ENCODE measurements around the gene CPNE9. TPM values are rescaled to one million over a fixed set of nuclear protein-coding genes. Genes with fewer than 3 reads are reported as not detected.
A peak's percentile ranks its signal among the peaks of the same experiment; 100 is the strongest.

The CPNE9 gene
- polyA plus RNA-seq, 1 of the 3 experiments (the other 2 are of a cell fraction) = 0.03 TPM

DNA sequence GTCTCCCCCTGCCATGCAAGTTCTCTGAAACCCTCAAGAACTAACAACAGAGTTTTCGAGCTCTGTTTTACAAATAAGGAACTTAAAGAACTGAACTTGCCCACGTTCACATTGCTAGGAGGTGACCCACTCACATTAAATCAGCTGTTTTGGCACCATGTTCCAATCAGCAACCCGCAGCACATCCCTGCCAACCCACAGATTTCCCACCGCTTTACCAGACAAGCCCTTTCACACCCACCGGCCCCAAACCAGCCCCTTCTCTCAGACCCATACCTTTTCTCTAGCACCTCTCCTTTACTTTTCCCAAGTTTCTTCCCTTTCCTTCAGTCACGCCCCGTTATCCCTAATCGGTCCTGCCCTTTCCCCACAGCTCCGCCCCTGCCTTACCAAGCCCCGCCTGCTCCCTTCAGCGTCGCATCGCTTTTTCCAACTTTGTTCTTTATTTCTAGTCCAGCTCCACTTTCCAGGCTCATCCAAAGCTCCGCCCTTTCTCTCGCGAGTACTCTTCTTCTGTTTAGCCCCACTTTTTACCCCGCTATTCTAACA, 27.1 kb downstream of the CPNE9 start:
- CTCF ChIA-PET = interaction anchor here (1.1 to 2.6 kb wide), 3 partner anchors 13 to 227 kb away, joined by 3 to 10 read pairs (median 4); no protein-coding TSS in a partner anchor
- DNase-seq = no peak
- peak overlapping the region; percentile 98 for H3K9ac ChIP-seq
- H2AFZ ChIP-seq (ENCODE audit: low read depth) = peak overlapping the region; percentile 82
- H4K20me1 ChIP-seq (ENCODE audit: insufficient read depth) = peaks cover 22% of the 10 kb centered on the region
- TF ChIP-seq RXRA (IDR thresholded peaks at IDR 0.05; ENCODE audit: borderline replicate concordance, low read depth) = no peak
- no peak for TF ChIP-seq RCOR1 (IDR thresholded peaks at IDR 0.05; ENCODE audit: low read length)
- TF ChIP-seq YY1 (IDR thresholded peaks at IDR 0.05; ENCODE audit: low read depth) = no peak
- TF ChIP-seq MXI1 (IDR thresholded peaks at IDR 0.05; ENCODE audit: low read depth, low read length) = no peak; the same call in 1 of the 2 replicates
- no peak for TF ChIP-seq RAD21 (IDR thresholded peaks at IDR 0.05; ENCODE audit: low read length)
- no peak for TF ChIP-seq PBX3 (IDR thresholded peaks at IDR 0.05)
- TF ChIP-seq FOXM1 (IDR thresholded peaks at IDR 0.05; ENCODE audit: low read depth) = no peak
- TF ChIP-seq TCF12 (IDR thresholded peaks at IDR 0.05) = no peak
- TF ChIP-seq, protein P1, sequence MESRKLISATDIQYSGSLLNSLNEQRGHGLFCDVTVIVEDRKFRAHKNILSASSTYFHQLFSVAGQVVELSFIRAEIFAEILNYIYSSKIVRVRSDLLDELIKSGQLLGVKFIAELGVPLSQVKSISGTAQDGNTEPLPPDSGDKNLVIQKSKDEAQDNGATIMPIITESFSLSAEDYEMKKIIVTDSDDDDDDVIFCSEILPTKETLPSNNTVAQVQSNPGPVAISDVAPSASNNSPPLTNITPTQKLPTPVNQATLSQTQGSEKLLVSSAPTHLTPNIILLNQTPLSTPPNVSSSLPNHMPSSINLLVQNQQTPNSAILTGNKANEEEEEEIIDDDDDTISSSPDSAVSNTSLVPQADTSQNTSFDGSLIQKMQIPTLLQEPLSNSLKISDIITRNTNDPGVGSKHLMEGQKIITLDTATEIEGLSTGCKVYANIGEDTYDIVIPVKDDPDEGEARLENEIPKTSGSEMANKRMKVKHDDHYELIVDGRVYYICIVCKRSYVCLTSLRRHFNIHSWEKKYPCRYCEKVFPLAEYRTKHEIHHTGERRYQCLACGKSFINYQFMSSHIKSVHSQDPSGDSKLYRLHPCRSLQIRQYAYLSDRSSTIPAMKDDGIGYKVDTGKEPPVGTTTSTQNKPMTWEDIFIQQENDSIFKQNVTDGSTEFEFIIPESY (IDR thresholded peaks at IDR 0.05; ENCODE audit: borderline replicate concordance, low read depth) = no peak
- TF ChIP-seq JUND (IDR thresholded peaks at IDR 0.05) = no peak
- TF ChIP-seq TEAD4 (IDR thresholded peaks at IDR 0.05; ENCODE audit: borderline replicate concordance, insufficient read depth) = no peak
- TF ChIP-seq FOXJ3 (CRISPR knock-in tag; IDR thresholded peaks at IDR 0.05) = no peak
- TF ChIP-seq, protein P2, sequence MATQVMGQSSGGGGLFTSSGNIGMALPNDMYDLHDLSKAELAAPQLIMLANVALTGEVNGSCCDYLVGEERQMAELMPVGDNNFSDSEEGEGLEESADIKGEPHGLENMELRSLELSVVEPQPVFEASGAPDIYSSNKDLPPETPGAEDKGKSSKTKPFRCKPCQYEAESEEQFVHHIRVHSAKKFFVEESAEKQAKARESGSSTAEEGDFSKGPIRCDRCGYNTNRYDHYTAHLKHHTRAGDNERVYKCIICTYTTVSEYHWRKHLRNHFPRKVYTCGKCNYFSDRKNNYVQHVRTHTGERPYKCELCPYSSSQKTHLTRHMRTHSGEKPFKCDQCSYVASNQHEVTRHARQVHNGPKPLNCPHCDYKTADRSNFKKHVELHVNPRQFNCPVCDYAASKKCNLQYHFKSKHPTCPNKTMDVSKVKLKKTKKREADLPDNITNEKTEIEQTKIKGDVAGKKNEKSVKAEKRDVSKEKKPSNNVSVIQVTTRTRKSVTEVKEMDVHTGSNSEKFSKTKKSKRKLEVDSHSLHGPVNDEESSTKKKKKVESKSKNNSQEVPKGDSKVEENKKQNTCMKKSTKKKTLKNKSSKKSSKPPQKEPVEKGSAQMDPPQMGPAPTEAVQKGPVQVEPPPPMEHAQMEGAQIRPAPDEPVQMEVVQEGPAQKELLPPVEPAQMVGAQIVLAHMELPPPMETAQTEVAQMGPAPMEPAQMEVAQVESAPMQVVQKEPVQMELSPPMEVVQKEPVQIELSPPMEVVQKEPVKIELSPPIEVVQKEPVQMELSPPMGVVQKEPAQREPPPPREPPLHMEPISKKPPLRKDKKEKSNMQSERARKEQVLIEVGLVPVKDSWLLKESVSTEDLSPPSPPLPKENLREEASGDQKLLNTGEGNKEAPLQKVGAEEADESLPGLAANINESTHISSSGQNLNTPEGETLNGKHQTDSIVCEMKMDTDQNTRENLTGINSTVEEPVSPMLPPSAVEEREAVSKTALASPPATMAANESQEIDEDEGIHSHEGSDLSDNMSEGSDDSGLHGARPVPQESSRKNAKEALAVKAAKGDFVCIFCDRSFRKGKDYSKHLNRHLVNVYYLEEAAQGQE (IDR thresholded peaks at IDR 0.05; ENCODE audit: low read depth, low read length) = no peak
- TF ChIP-seq EP300 (IDR thresholded peaks at IDR 0.05; ENCODE audit: borderline replicate concordance in 1 of 2, low read depth in 1 of 2, low read length in 1 of 2) = no peak
- TF ChIP-seq, protein P3, sequence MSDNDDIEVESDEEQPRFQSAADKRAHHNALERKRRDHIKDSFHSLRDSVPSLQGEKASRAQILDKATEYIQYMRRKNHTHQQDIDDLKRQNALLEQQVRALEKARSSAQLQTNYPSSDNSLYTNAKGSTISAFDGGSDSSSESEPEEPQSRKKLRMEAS (IDR thresholded peaks at IDR 0.05; ENCODE audit: low read depth) = no peak
- no peak for TF ChIP-seq SIN3A (IDR thresholded peaks at IDR 0.05; ENCODE audit: borderline replicate concordance, low read depth, low read length)
- no peak for TF ChIP-seq USF2 (IDR thresholded peaks at IDR 0.05; ENCODE audit: borderline replicate concordance, low read depth, low read length)
- TF ChIP-seq GABPA (IDR thresholded peaks at IDR 0.05; ENCODE audit: low read depth) = no peak
- TF ChIP-seq EZH2phosphoT487 (IDR thresholded peaks at IDR 0.05; ENCODE audit: borderline replicate concordance, low read depth) = no peak
- no peak for TF ChIP-seq USF1 (IDR thresholded peaks at IDR 0.05; ENCODE audit: borderline replicate concordance, low read depth)
- no peaks in the 10 kb centered on the region for H3K9me2 ChIP-seq
- peaks cover 7 to 15% of the 10 kb centered on the region in 2 experiments for H3K36me3 ChIP-seq (replicated peaks in 1 of 2; ENCODE audit: control insufficient read depth in 1 of 2, insufficient read depth in 2 of 2, low read length in 1 of 2)
- peaks cover 5 to 14% of the 10 kb centered on the region in 2 experiments; a peak in 1 of 4 replicates for H3K4me1 ChIP-seq (ENCODE audit: control insufficient read depth in 1 of 2, insufficient read depth in 2 of 2, low read depth in 1 of 2, low read length in 1 of 2)
- H3K79me2 ChIP-seq (ENCODE audit: insufficient read depth) = peaks cover 41% of the 10 kb centered on the region
- H3K27ac ChIP-seq (ENCODE audit: low read depth in 2 of 2, low read length in 1 of 2) = peak overlapping the region; percentile 95
- POLR2A ChIA-PET = interaction anchor here (0.6 to 4.4 kb wide), 3 partner anchors 19 to 82 kb away, joined by 3 to 22 read pairs (median 4); partner anchors contain the start of genes MTMR14 and OGG1
- H3K9me3 ChIP-seq = no peaks in the 10 kb centered on the region
- under 1% methylated on average over 17 of the region's 17 CpGs for WGBS (ENCODE audit: low lambda C conversion rate)
- H3F3A ChIP-seq (replicated peaks; ENCODE audit: insufficient read depth) = peaks cover 14% of the 10 kb centered on the region
- H3K4me2 ChIP-seq = peak overlapping the region; percentile 79
- H3K27me3 ChIP-seq (ENCODE audit: insufficient read depth) = no peaks in the 10 kb centered on the region
- H3K4me3 ChIP-seq (ENCODE audit: low read depth in 2 of 2, low read length in 1 of 2) = peak overlapping the region; percentile 71 to 80
